GM19455 (cell line): ENCODE measurements around the gene KATNAL1.

Experiments used
- ATAC-seq: cut with Tn5 transposase; IDR thresholded peaks from one replicate; pipeline ENCODE4 v1.9.1; 2021; ENCODE audit not compliant: unreplicated experiment

The KATNAL1 gene

GRCh38 chr13:30307194-30307970 lies at the start of gene KATNAL1:
TSS of gene KATNAL1 (minus strand) at chr13:30307551. CDS start at chr13:30283777, 23,774 bp downstream.
- peak; percentile 73 for ATAC-seq

- ATAC-seq: no peak
These were observed 48.5 kb upstream of the KATNAL1 start for GRCh38 chr13:30355839-30356238.

GRCh38 chr13:30355384-30355699 lies 48.0 kb upstream of the KATNAL1 start:
- no peak for ATAC-seq

- ATAC-seq: no peak
These were observed 47.4 kb upstream of the KATNAL1 start for GRCh38 chr13:30354493-30355383.

- no peak for ATAC-seq
These were observed 46.3 kb upstream of the KATNAL1 start for GRCh38 chr13:30353471-30354215.

GRCh38 chr13:30353060-30353459 lies 45.7 kb upstream of the KATNAL1 start:
- no peak for ATAC-seq

- ATAC-seq: no peak
These were observed 44.8 kb upstream of the KATNAL1 start for GRCh38 chr13:30352121-30352520.

GRCh38 chr13:30346789-30347167 lies 39.4 kb upstream of the KATNAL1 start:
- peak; percentile 13 for ATAC-seq

GRCh38 chr13:30346153-30346788 lies 38.9 kb upstream of the KATNAL1 start:
- ATAC-seq: peak; percentile 57

GRCh38 chr13:30345426-30346100 lies 38.2 kb upstream of the KATNAL1 start:
- no peak for ATAC-seq

- no peak for ATAC-seq
These were observed 34.6 kb upstream of the KATNAL1 start for GRCh38 chr13:30341815-30342570.

GRCh38 chr13:30340331-30341250 lies 33.2 kb upstream of the KATNAL1 start:
- no peak for ATAC-seq

GRCh38 chr13:30339738-30340330 lies 32.5 kb upstream of the KATNAL1 start:
- no peak for ATAC-seq

- ATAC-seq: no peak
These were observed 31.6 kb upstream of the KATNAL1 start for GRCh38 chr13:30338952-30339351.

GRCh38 chr13:30338331-30338851 lies 31.0 kb upstream of the KATNAL1 start:
- no peak for ATAC-seq

GRCh38 chr13:30337061-30337610 lies 29.8 kb upstream of the KATNAL1 start:
- no peak for ATAC-seq

- ATAC-seq: no peak
These were observed 27.5 kb upstream of the KATNAL1 start for GRCh38 chr13:30334663-30335386.
